Measurements from ENCODE around the gene SLC6A9.

SLC6A9 gene

DNA sequence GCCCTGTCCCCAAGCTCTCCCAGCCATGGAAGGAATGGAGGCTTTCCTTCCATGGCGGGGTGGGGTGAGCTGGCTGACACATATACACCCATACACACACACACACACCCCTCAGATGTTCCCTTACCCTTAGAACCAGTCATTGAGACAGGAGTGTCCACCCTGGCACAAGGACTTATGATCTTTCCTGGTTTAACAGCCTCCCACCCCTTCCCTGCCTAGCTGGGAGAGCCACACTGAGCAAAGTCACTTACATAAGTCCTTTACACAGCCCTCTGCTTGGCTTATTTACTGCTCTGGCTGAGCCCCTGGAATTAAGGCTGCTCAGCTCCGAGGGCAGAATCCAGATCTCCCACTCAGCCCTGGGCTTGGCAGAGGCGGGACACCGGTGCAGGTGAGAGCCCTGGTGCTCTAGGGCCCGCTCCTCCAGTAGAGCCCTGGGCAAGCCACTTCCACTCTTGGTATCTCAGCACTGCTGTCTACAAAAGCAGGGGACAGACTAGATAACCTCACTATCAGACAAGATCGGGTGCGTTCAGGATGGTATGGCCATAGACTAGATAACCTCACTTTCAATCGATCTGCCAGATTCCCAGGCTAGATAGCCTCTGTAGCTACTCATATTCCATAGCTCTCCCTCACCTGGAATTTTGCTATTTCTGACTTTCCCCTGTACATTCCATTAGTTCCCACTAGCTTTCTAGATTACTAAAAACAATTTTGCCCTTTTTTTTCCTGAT is 16.7 kb downstream of the SLC6A9 start:
- Histone ChIP-seq H3K4me1 (ENCODE audit: control insufficient read depth, insufficient read depth, low read depth, low read length) (no peaks in the 10 kb centered on the region), H2AFZ (ENCODE audit: low read depth, low read length) (no peak overlapping the region), H4K91ac (ENCODE audit: low read length) (no peak overlapping the region), H3K36me3 (ENCODE audit: control insufficient read depth in 1 of 2, insufficient read depth in 2 of 2, low read depth in 1 of 2, low read length in 2 of 2) (peaks cover 0 to 34% of the 10 kb centered on the region in 2 experiments), H3K18ac (ENCODE audit: low read depth in 1 of 2, low read length in 2 of 2) (no peak overlapping the region), H3K4ac (ENCODE audit: low read depth in 1 of 2, low read length in 2 of 2) (no peak overlapping the region), H2BK5ac (ENCODE audit: low read depth, low read length, poor library complexity, severe bottlenecking) (no peak overlapping the region), H3K4me2 (ENCODE audit: low read length, poor library complexity, severe bottlenecking) (no peak overlapping the region), H4K8ac (ENCODE audit: low read length) (no peak overlapping the region), H3K23ac (ENCODE audit: low read length in 2 of 2) (no peak overlapping the region), H2AK5ac (ENCODE audit: low read length, severe bottlenecking) (no peak overlapping the region), H3K9me3 (ENCODE audit: control insufficient read depth, low read length) (no peaks in the 10 kb centered on the region), H3K14ac (ENCODE audit: low read length in 2 of 2) (no peak overlapping the region), H2BK15ac (ENCODE audit: low read depth, poor library complexity, severe bottlenecking) (no peak overlapping the region), H2BK12ac (ENCODE audit: low read length in 2 of 2) (no peak overlapping the region), H3K79me1 (replicated peaks; ENCODE audit: low read length, poor library complexity, severe bottlenecking) (no peaks in the 10 kb centered on the region), H3K4me3 (ENCODE audit: insufficient read depth in 1 of 2, low read depth in 1 of 2, low read length in 2 of 2) (no peak overlapping the region), H3K27ac (ENCODE audit: low read length, poor library complexity, severe bottlenecking) (no peak overlapping the region), H3K27me3 (ENCODE audit: control insufficient read depth in 1 of 2, insufficient read depth in 1 of 2, low read length in 2 of 2) (peaks cover 0 to 4% of the 10 kb centered on the region in 2 experiments), H2BK120ac (ENCODE audit: low read depth, low read length) (no peak overlapping the region), H3K9ac (ENCODE audit: low read length) (no peak overlapping the region)
- 78% methylated on average over 8 of the region's 8 CpGs for WGBS
- DNase-seq, result no peak

DNA sequence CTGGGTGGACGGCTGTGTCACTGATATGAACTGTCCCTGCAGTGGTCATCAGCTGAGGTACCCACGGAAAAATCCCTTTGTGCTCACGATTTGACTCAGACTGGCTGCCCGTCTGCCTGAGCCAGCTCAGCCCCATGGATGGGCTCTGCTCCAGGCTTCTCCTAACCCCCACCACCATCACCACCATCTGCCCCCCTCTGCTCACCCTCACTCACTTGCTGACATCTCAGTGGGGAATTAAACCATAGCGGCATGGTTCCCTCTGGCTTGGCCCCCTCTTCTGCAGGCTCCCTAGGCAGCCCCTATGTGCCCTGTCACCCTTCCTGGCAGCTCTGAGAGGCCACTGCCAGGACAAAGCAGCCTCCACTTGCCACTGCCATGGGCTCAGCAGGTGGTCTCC is 17.3 kb downstream of the SLC6A9 start:
- DNase-seq, result no peak
- Histone ChIP-seq H2BK120ac (ENCODE audit: low read depth, low read length) (no peak overlapping the region), H3K4me2 (ENCODE audit: low read length, poor library complexity, severe bottlenecking) (no peak overlapping the region), H2AFZ (ENCODE audit: low read depth, low read length) (no peak overlapping the region), H4K8ac (ENCODE audit: low read length) (no peak overlapping the region), H3K27ac (ENCODE audit: low read length, poor library complexity, severe bottlenecking) (no peak overlapping the region), H3K27me3 (ENCODE audit: control insufficient read depth in 1 of 2, insufficient read depth in 1 of 2, low read length in 2 of 2) (peaks cover 0 to 4% of the 10 kb centered on the region in 2 experiments), H2BK5ac (ENCODE audit: low read depth, low read length, poor library complexity, severe bottlenecking) (no peak overlapping the region), H3K4me1 (ENCODE audit: control insufficient read depth, insufficient read depth, low read depth, low read length) (no peaks in the 10 kb centered on the region), H3K36me3 (ENCODE audit: control insufficient read depth in 1 of 2, insufficient read depth in 2 of 2, low read depth in 1 of 2, low read length in 2 of 2) (peaks cover 0 to 31% of the 10 kb centered on the region in 2 experiments), H3K4me3 (ENCODE audit: insufficient read depth in 1 of 2, low read depth in 1 of 2, low read length in 2 of 2) (no peak overlapping the region), H3K79me1 (replicated peaks; ENCODE audit: low read length, poor library complexity, severe bottlenecking) (no peaks in the 10 kb centered on the region), H3K9ac (ENCODE audit: low read length) (no peak overlapping the region), H3K23ac (ENCODE audit: low read length in 2 of 2) (no peak overlapping the region), H2AK5ac (ENCODE audit: low read length, severe bottlenecking) (no peak overlapping the region), H3K14ac (ENCODE audit: low read length in 2 of 2) (no peak overlapping the region), H2BK12ac (ENCODE audit: low read length in 2 of 2) (no peak overlapping the region), H4K91ac (ENCODE audit: low read length) (no peak overlapping the region), H3K18ac (ENCODE audit: low read depth in 1 of 2, low read length in 2 of 2) (no peak overlapping the region), H3K4ac (ENCODE audit: low read depth in 1 of 2, low read length in 2 of 2) (no peak overlapping the region), H3K9me3 (ENCODE audit: control insufficient read depth, low read length) (no peaks in the 10 kb centered on the region), H2BK15ac (ENCODE audit: low read depth, poor library complexity, severe bottlenecking) (no peak overlapping the region)
- 86% methylated on average over 5 of the region's 5 CpGs for WGBS

DNA sequence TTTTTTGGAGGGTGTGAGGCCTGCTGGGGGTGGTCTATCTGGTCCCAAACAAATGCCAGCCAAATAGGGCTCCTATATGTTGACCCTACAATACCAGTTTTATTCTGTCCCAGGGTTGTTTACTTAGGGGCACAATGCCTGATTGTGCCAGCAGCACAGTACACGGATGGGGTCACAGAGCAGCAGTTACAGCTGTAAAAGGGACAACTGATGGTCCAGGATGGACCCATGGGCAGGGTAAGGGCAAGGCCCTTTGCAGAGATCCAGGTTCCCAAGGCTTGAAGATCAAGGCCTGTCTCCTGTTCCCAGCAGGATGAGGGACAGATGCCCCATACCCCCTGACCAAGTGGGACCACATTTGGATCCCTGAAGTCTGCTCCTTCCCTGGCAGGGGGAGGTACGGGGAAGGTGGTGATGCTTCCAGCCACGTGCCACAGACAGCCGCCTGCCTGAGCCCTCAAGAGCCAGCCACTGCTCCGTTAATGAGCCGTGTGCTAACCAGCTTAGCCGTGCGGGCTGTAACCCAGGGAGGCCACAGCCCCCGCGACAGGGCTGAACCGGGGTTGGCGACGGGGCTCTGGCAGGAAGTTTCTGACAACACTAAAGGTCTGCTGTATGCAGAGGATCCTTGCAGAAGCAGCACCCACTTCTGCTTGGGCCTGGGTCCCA is 18.2 kb downstream of the SLC6A9 start:
- Histone ChIP-seq H2AFZ (ENCODE audit: low read depth, low read length) (no peak overlapping the region), H2BK5ac (ENCODE audit: low read depth, low read length, poor library complexity, severe bottlenecking) (no peak overlapping the region), H3K14ac (ENCODE audit: low read length in 2 of 2) (no peak overlapping the region), H3K9me3 (ENCODE audit: control insufficient read depth, low read length) (no peaks in the 10 kb centered on the region), H3K23ac (ENCODE audit: low read length in 2 of 2) (no peak overlapping the region), H3K36me3 (ENCODE audit: control insufficient read depth in 1 of 2, insufficient read depth in 2 of 2, low read depth in 1 of 2, low read length in 2 of 2) (peaks cover 0 to 35% of the 10 kb centered on the region in 2 experiments), H3K4me1 (ENCODE audit: control insufficient read depth, insufficient read depth, low read depth, low read length) (no peaks in the 10 kb centered on the region), H2BK15ac (ENCODE audit: low read depth, poor library complexity, severe bottlenecking) (no peak overlapping the region), H3K27me3 (ENCODE audit: control insufficient read depth in 1 of 2, insufficient read depth in 1 of 2, low read length in 2 of 2) (peaks cover 0 to 4% of the 10 kb centered on the region in 2 experiments), H3K9ac (ENCODE audit: low read length) (no peak overlapping the region), H3K79me1 (replicated peaks; ENCODE audit: low read length, poor library complexity, severe bottlenecking) (no peaks in the 10 kb centered on the region), H4K91ac (ENCODE audit: low read length) (no peak overlapping the region), H4K8ac (ENCODE audit: low read length) (no peak overlapping the region), H2BK12ac (ENCODE audit: low read length in 2 of 2) (peak overlapping the region in 1 of 2 experiments; percentile 11), H3K18ac (ENCODE audit: low read depth in 1 of 2, low read length in 2 of 2) (no peak overlapping the region), H2BK120ac (ENCODE audit: low read depth, low read length) (no peak overlapping the region), H3K4me3 (ENCODE audit: insufficient read depth in 1 of 2, low read depth in 1 of 2, low read length in 2 of 2) (no peak overlapping the region), H3K4me2 (ENCODE audit: low read length, poor library complexity, severe bottlenecking) (no peak overlapping the region), H3K4ac (ENCODE audit: low read depth in 1 of 2, low read length in 2 of 2) (no peak overlapping the region), H2AK5ac (ENCODE audit: low read length, severe bottlenecking) (no peak overlapping the region), H3K27ac (ENCODE audit: low read length, poor library complexity, severe bottlenecking) (no peak overlapping the region)
- DNase-seq, result no peak
- 88% methylated on average over 13 of the region's 13 CpGs for WGBS

DNA sequence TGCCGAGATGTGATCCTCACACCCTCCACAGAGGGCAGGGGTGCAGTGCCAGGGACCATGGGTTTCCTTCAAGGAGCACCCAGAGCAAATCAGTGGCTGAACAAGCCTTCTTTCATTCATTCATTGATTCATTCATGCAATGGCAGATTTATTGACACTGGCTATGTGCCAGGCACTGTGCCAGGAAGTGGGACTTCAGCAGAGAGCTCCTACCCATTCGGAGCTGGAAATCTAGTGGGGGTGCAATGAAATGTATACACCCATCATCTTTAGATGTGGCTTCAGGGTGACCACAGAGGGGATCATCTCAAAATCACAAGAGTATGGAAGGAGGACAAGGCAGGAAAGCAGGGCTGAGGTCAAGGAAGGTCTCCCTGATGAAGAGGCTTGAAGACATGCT is 18.9 kb downstream of the SLC6A9 start:
- H3K23ac ChIP-seq (ENCODE audit: low read length in 2 of 2), result no peak overlapping the region
- peaks cover 0 to 1% of the 10 kb centered on the region in 2 experiments for H3K27me3 ChIP-seq (ENCODE audit: control insufficient read depth in 1 of 2, insufficient read depth in 1 of 2, low read length in 2 of 2)
- WGBS, result 88% methylated on average over 2 of the region's 2 CpGs
- H2AFZ ChIP-seq (ENCODE audit: low read depth, low read length), result no peak overlapping the region
- no peak overlapping the region for H2BK120ac ChIP-seq (ENCODE audit: low read depth, low read length)
- no peak for DNase-seq
- H2BK12ac ChIP-seq (ENCODE audit: low read length in 2 of 2), result no peak overlapping the region
- H4K91ac ChIP-seq (ENCODE audit: low read length), result no peak overlapping the region
- H3K4ac ChIP-seq (ENCODE audit: low read depth in 1 of 2, low read length in 2 of 2), result no peak overlapping the region
- no peak overlapping the region for H2BK5ac ChIP-seq (ENCODE audit: low read depth, low read length, poor library complexity, severe bottlenecking)
- H3K4me1 ChIP-seq (ENCODE audit: control insufficient read depth, insufficient read depth, low read depth, low read length), result no peaks in the 10 kb centered on the region
- H3K14ac ChIP-seq (ENCODE audit: low read length in 2 of 2), result no peak overlapping the region
- H4K8ac ChIP-seq (ENCODE audit: low read length), result no peak overlapping the region
- no peak overlapping the region for H3K4me3 ChIP-seq (ENCODE audit: insufficient read depth in 1 of 2, low read depth in 1 of 2, low read length in 2 of 2)
- H2BK15ac ChIP-seq (ENCODE audit: low read depth, poor library complexity, severe bottlenecking), result no peak overlapping the region
- H3K9ac ChIP-seq (ENCODE audit: low read length), result no peak overlapping the region
- H2AK5ac ChIP-seq (ENCODE audit: low read length, severe bottlenecking), result no peak overlapping the region
- no peaks in the 10 kb centered on the region for H3K79me1 ChIP-seq (replicated peaks; ENCODE audit: low read length, poor library complexity, severe bottlenecking)
- H3K18ac ChIP-seq (ENCODE audit: low read depth in 1 of 2, low read length in 2 of 2), result no peak overlapping the region
- no peaks in the 10 kb centered on the region for H3K9me3 ChIP-seq (ENCODE audit: control insufficient read depth, low read length)
- no peak overlapping the region for H3K4me2 ChIP-seq (ENCODE audit: low read length, poor library complexity, severe bottlenecking)
- H3K36me3 ChIP-seq (ENCODE audit: control insufficient read depth in 1 of 2, insufficient read depth in 2 of 2, low read depth in 1 of 2, low read length in 2 of 2), result peaks cover 0 to 30% of the 10 kb centered on the region in 2 experiments
- H3K27ac ChIP-seq (ENCODE audit: low read length, poor library complexity, severe bottlenecking), result no peak overlapping the region

Data from mesenchymal stem cell (in vitro differentiated cells and primary cell).